Ovary (tissue), 9 donors: Measurements from ENCODE around the gene AZI2. TPM values are rescaled to one million over a fixed set of nuclear protein-coding genes. Genes with fewer than 3 reads are reported as not detected.
A peak's percentile ranks its signal among the peaks of the same experiment; 100 is the strongest.

ENCODE experiments used
- DNase-seq, 5 donors: peaks; one replicate each; pipeline ENCODE4 v3.0.0-alpha.2; 2019 to 2020
- H3K27ac ChIP-seq, 2 donors: fragments of 200-600 bp; one replicate each; pipeline versions ENCODE4 v1.5.1 to v1.8.0; 2019 to 2022
- H3K27me3 ChIP-seq: fragments of 200-600 bp; one replicate; pipeline ENCODE4 v1.8.0; 2022
- H3K36me3 ChIP-seq: fragments of 200-600 bp; sonication (generic); one replicate; pipeline ENCODE4 v1.5.1; 2019
- H3K4me1 ChIP-seq: one replicate; pipeline ENCODE4 v1.8.1; 2013; ENCODE audit warnings: mild to moderate bottlenecking, moderate library complexity; ENCODE audit not compliant: insufficient read depth
- H3K4me3 ChIP-seq: fragments of 200-600 bp; sonication (generic); one replicate; pipeline ENCODE4 v1.5.1; 2017
- H3K9me3 ChIP-seq, 2 donors: fragments of 200-600 bp in 1 of 2; sonication (generic) in 1 of 2; one replicate each; pipeline versions ENCODE4 v1.5.1 to v1.8.1; 2013 to 2019; ENCODE audit warnings: mild to moderate bottlenecking in 1 of 2, moderate library complexity in 1 of 2
- CTCF ChIP-seq, 3 donors: fragments of 450-650 bp in 2 of 3; fragments of 200-600 bp in 1 of 3; IDR thresholded peaks; one replicate each; pipeline versions ENCODE4 v1.5.1 to v1.8.0; 2016 to 2022; ENCODE audit warnings: antibody characterized with exemption in 3 of 3, mild to moderate bottlenecking in 1 of 3
- EP300 ChIP-seq: sonication (generic); formaldehyde crosslinking; IDR thresholded peaks from one replicate; pipeline ENCODE4 v1.6.1; 2017; ENCODE audit warnings: antibody characterized with exemption
- POLR2A ChIP-seq: fragments of 450-650 bp; IDR thresholded peaks from one replicate; pipeline ENCODE4 v1.6.1; 2017; ENCODE audit warnings: antibody characterized with exemption, mild to moderate bottlenecking, moderate library complexity
- WGBS, 3 donors: extraction: QIAGEN DNeasy Blood & Tissue Kit in 1 of 3; methylation state at CpG; one replicate each; pipeline versions ENCODE4 v1.1.5 to v1.1.7; 2013 to 2017; 5-methylcytosine and 5-hydroxymethylcytosine counted together
- intact Hi-C, 4 donors: fragments of 100-400 bp; cut with DNase I; formaldehyde crosslinking; loops; one replicate each; pipeline versions ENCODE4 v1.11.0 to v1.15.1; 2022 to 2023
- polyA plus RNA-seq, 2 donors: library from polyadenylated mRNA; stranded (reverse); fragments of 200-250 nt in 1 of 2; fragments of 350-450 nt in 1 of 2; fragmentation: Illumina TruSeq in 1 of 2; extraction: RNeasy Lipid Tissue Mini Kit (QIAGEN cat#74804) in 1 of 2; gene quantifications; one replicate each; pipeline ENCODE4 v1.2.3, GENCODE V29; 2013 to 2014
- total RNA-seq, 7 donors: library from RNA; depleted of rRNA in 2 of 7; stranded (reverse); fragments of >200 nt in 2 of 7; fragmentation: NEBNext Ultra II Directional in 3 of 7; extraction: Animal tissue kit (Norgen Biotek cat#: 25700) in 3 of 7; gene quantifications; one replicate each; pipeline versions ENCODE4 v1.1.0 to v1.2.4, GENCODE V29; 2016 to 2023
- donor health status: DM: no; HTN: no; CAD: no; lungs with moderate emphysema.
- donor health status: DM: no; HTN: no; CAD: no.
- donor health status: Bipolar disorder and iron deficiency.
- donor health status: DM: yes; HTN: yes; CAD: no.
- donor health status: DM: no; HTN: no; CAD: no.
- donor health status: DM: yes; HTN: yes; CAD: no.

The AZI2 gene
- total and polyA plus RNA-seq, 9 donors: 26.3 to 72.4 (median 49.5) TPM

DNA sequence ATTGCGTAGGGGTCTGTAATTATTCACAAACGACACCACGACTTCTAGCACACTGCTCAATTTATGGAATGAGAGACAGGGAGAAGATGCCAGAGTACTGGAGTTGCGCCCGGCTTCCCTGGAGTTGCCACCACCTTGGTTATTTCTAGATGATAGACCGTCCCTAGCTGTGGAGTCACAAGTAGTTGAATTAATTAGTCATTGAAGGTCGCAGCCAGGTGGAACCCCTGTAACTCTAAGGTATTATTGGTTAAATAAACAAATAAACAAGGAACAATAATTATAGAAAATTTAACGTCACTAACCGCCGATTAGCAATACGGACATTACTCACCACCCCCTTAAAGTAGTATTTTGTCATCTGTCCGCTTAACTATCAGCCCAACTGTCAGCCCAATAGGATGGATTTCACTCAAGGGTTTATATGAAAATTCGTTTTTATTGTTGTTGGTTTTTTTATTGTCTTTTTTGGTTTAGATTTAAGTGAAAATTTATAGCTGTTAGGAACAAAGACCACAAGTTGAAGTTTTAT is 911 bp upstream of the AZI2 start:
- peaks cover 3% of the 10 kb centered on the region for H3K4me1 ChIP-seq
- no peaks in the 10 kb centered on the region for H3K36me3 ChIP-seq
- 15 to 27% (median 17%) methylated on average over 13 of the region's 13 CpGs for WGBS, 3 donors
- intact Hi-C loops: no loop called here
- TF ChIP-seq CTCF (IDR thresholded peaks at IDR 0.05) (no peak), EP300 (peak; percentile 3)
- DNase-seq: no peak
- peak overlapping the region; percentile 79 to 99 for H3K27ac ChIP-seq
- peak overlapping the region; percentile 86 for H3K4me3 ChIP-seq
- H3K27me3 ChIP-seq: no peaks in the 10 kb centered on the region
- no peaks in the 10 kb centered on the region for H3K9me3 ChIP-seq

GRCh38 chr3:28348265-28348628 is 377 bp downstream of the AZI2 start:
- peak overlapping the region; percentile 86 for H3K4me3 ChIP-seq
- peaks cover 3% of the 10 kb centered on the region for H3K4me1 ChIP-seq
- peak in 1 of 3 donors; percentile 7 for TF ChIP-seq CTCF (IDR thresholded peaks at IDR 0.05)
- TF ChIP-seq POLR2A: no peak
- no peak for TF ChIP-seq EP300
- no peaks in the 10 kb centered on the region for H3K36me3 ChIP-seq
- no peaks in the 10 kb centered on the region for H3K27me3 ChIP-seq
- peak overlapping the region; percentile 79 to 99 for H3K27ac ChIP-seq
- no peaks in the 10 kb centered on the region for H3K9me3 ChIP-seq
- no peak for DNase-seq
- intact Hi-C loops: no loop called here
- 0 to 2% (median 1%) methylated on average over 16 of the region's 16 CpGs for WGBS, 3 donors

GRCh38 chr3:28347374-28348264 is 1.0 kb downstream of the AZI2 start:
- TF ChIP-seq POLR2A: no peak
- TF ChIP-seq EP300: no peak
- no peak for TF ChIP-seq CTCF (IDR thresholded peaks at IDR 0.05)
- peak overlapping the region; percentile 79 to 99 for H3K27ac ChIP-seq
- H3K4me3 ChIP-seq: peak overlapping the region; percentile 86
- H3K9me3 ChIP-seq: no peaks in the 10 kb centered on the region
- no peaks in the 10 kb centered on the region for H3K27me3 ChIP-seq
- intact Hi-C loops: no loop called here
- H3K4me1 ChIP-seq: peaks cover 3% of the 10 kb centered on the region
- WGBS, 3 donors: 21 to 24% (median 22%) methylated on average over 16 of the region's 16 CpGs
- no peak for DNase-seq
- H3K36me3 ChIP-seq: no peaks in the 10 kb centered on the region

DNA sequence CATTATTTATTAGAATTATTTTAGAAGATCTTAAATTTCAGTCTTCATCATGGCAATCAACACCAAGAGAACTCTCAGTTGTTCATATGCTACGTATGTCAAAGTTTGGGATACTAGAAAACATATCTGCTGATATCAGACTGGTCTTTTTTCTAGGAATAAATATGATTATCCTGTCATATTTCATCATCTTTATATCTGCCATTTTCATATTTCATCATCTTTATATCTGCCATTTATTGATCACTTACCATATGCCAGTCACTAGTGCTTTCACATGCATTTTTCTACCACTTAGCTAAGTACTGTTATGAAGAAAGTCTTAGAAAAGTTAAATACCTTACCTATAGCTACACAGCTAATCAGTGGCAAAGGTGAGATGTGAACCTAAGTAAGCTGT is 2.9 kb downstream of the AZI2 start:
- H3K4me1 ChIP-seq: peaks cover 3% of the 10 kb centered on the region
- TF ChIP-seq CTCF (IDR thresholded peaks at IDR 0.05) (no peak), EP300 (no peak), POLR2A (no peak)
- intact Hi-C loops: no loop called here
- H3K9me3 ChIP-seq: no peaks in the 10 kb centered on the region
- no peak overlapping the region for H3K4me3 ChIP-seq
- 95 to 98% (median 97%) methylated on average over 1 of the region's 1 CpG for WGBS, 3 donors
- no peaks in the 10 kb centered on the region for H3K27me3 ChIP-seq
- no peaks in the 10 kb centered on the region for H3K36me3 ChIP-seq
- no peak overlapping the region for H3K27ac ChIP-seq
- DNase-seq: no peak
